GM12878 (cell line): ENCODE results near the gene ISY1. TPM values are rescaled to one million over a fixed set of nuclear protein-coding genes. Genes with fewer than 3 reads are reported as not detected.

Source experiments
- ATAC-seq: fragments of 200-7000 bp; cut with Tn5 transposase; 3 replicates; pipeline ENCODE4 v1.9.1; 2020; ENCODE audit warnings: mild to moderate bottlenecking, moderate library complexity
- BruUV-seq: library from RNA; stranded (reverse); fragments of 400-500 nt; replicated peaks from 2 replicates; lab custom pipeline; 2021; lab: Mats Ljungman, UMichigan
- CTCF ChIA-PET: fragments of 300-600 bp; sonication (Branson Sonifier 250); formaldehyde crosslinking; extraction: SDS; loops from one replicate; lab custom pipeline; 2021; ENCODE audit warnings: inconsistent platforms; lab: Yijun Ruan, JAX
- POLR2A ChIA-PET: fragments of 350-600 bp; formaldehyde crosslinking; extraction: SDS; loops from one replicate; lab custom pipeline; 2021; ENCODE audit warnings: inconsistent platforms; lab: Charles Lee
- RAD21 ChIA-PET: fragments of 300-600 bp; sonication (Branson Sonifier 250); formaldehyde crosslinking; loops from one replicate; lab custom pipeline; 2023; ENCODE audit warnings: antibody characterized with exemption; ENCODE audit not compliant: unreplicated experiment; lab: Charles Lee
- SMC1A ChIA-PET: fragments of 300-600 bp; sonication (Branson Sonifier 250); formaldehyde crosslinking; loops from one replicate; lab custom pipeline; 2023; ENCODE audit not compliant: unreplicated experiment, uncharacterized antibody; lab: Charles Lee
- DNase-seq: peaks from one replicate; pipeline ENCODE4 v3.0.0-alpha.2; 2011; ENCODE audit warnings: low read depth, low spot score
- FAIRE-seq: peaks from 3 replicates; lab custom pipeline; 2011; peaks lifted over from hg19 to GRCh38; lab: Jason Lieb, UNC
- H2AFZ ChIP-seq: 2 replicates; pipeline ENCODE4 v1.6.0; 2011; ENCODE audit warnings: low read depth, low read length, control low read depth; ENCODE audit not compliant: control insufficient read depth
- H3K27ac ChIP-seq: 2 replicates; pipeline ENCODE4 v1.5.1; 2011; ENCODE audit warnings: control low read depth; ENCODE audit not compliant: control insufficient read depth, insufficient read depth
- H3K27me3 ChIP-seq, 2 experiments: replicated peaks in 1 of 2; 2 replicates each; pipeline versions ENCODE4 v1.6.0 to v1.6.1; 2011; ENCODE audit warnings: low read length in 1 of 2; ENCODE audit not compliant: control insufficient read depth in 2 of 2, insufficient read depth in 2 of 2
- H3K36me3 ChIP-seq, 2 experiments: 2 replicates each; pipeline ENCODE4 v1.5.1; 2011; ENCODE audit warnings: low read length in 1 of 2; ENCODE audit not compliant: control insufficient read depth in 2 of 2, insufficient read depth in 2 of 2
- H3K4me1 ChIP-seq: 2 replicates; pipeline ENCODE4 v1.6.1; 2011; ENCODE audit warnings: mild to moderate bottlenecking, low read length, moderate library complexity, mixed read lengths; ENCODE audit not compliant: control insufficient read depth, insufficient read depth
- H3K4me2 ChIP-seq: 2 replicates; pipeline ENCODE4 v1.6.0; 2011; ENCODE audit warnings: control low read depth; ENCODE audit not compliant: control insufficient read depth, insufficient read depth
- H3K4me3 ChIP-seq: fragments of 200-600 bp; sonication (generic); 2 replicates; pipeline ENCODE4 v1.5.1; 2016
- H3K79me2 ChIP-seq: 2 replicates; pipeline ENCODE4 v1.6.0; 2011; ENCODE audit warnings: low read length; ENCODE audit not compliant: control insufficient read depth, insufficient read depth
- H3K9ac ChIP-seq: 2 replicates; pipeline ENCODE4 v1.8.0; 2011; ENCODE audit warnings: low read length, control low read depth, mixed read lengths; ENCODE audit not compliant: control insufficient read depth, insufficient read depth
- H3K9me3 ChIP-seq: replicated peaks from 3 replicates; pipeline ENCODE4 v1.5.1; 2011; ENCODE audit warnings: mild to moderate bottlenecking, low read length; ENCODE audit not compliant: control insufficient read depth, insufficient read depth
- H4K20me1 ChIP-seq: 2 replicates; pipeline ENCODE4 v1.6.0; 2011; ENCODE audit not compliant: control insufficient read depth, insufficient read depth
- ATF2 ChIP-seq: IDR thresholded peaks from 2 replicates; pipeline ENCODE4 v1.6.1; 2012; ENCODE audit warnings: low read length, inconsistent platforms
- EGR1 ChIP-seq, 2 experiments: IDR thresholded peaks; 1 replicate in 1 of 2; 2 replicates in 1 of 2; pipeline ENCODE4 v1.6.1; 2011 to 2012; ENCODE audit warnings: low read depth in 2 of 2, low read length in 2 of 2, borderline replicate concordance in 1 of 2, mild to moderate bottlenecking in 1 of 2, moderate library complexity in 1 of 2
- EP300 ChIP-seq, 2 experiments: fragments of 150-350 bp in 1 of 2; IDR thresholded peaks; 2 replicates each; pipeline ENCODE4 v1.6.1; 2011 to 2012; ENCODE audit warnings: low read depth in 2 of 2, low read length in 2 of 2, borderline replicate concordance in 1 of 2, improper control_type of control experiment in 1 of 2, inconsistent platforms in 1 of 2; ENCODE audit not compliant: control insufficient read depth in 1 of 2
- ESRRA ChIP-seq: IDR thresholded peaks from 2 replicates; pipeline ENCODE4 v1.6.1; 2012; ENCODE audit warnings: mild to moderate bottlenecking, low read length, improper control_type of control experiment
- JUNB ChIP-seq: IDR thresholded peaks from 2 replicates; pipeline ENCODE4 v1.6.1; 2016; ENCODE audit warnings: antibody characterized with exemption, mild to moderate bottlenecking
- MAX ChIP-seq: IDR thresholded peaks from 2 replicates; pipeline ENCODE4 v1.6.1; 2012; ENCODE audit warnings: low read depth, low read length, improper control_type of control experiment
- NFIC ChIP-seq: IDR thresholded peaks from 2 replicates; pipeline ENCODE4 v1.6.1; 2012; ENCODE audit warnings: low read depth, mild to moderate bottlenecking, inconsistent platforms, low read length, moderate library complexity
- SMARCA5 ChIP-seq: fragments of 450-650 bp; IDR thresholded peaks from 2 replicates; pipeline ENCODE4 v1.6.1; 2017; ENCODE audit warnings: mild to moderate bottlenecking
- STAT3 ChIP-seq: IDR thresholded peaks from 2 replicates; pipeline ENCODE4 v1.6.1; 2011; ENCODE audit warnings: low read depth, low read length, improper control_type of control experiment
- SUZ12 ChIP-seq: fragments of 200-600 bp; sonication (generic); IDR thresholded peaks from one replicate; pipeline ENCODE4 v1.6.1; 2018; ENCODE audit warnings: antibody characterized with exemption, mild to moderate bottlenecking; ENCODE audit not compliant: unreplicated experiment
- ZBTB40 ChIP-seq: fragments of 450-650 bp; IDR thresholded peaks from 2 replicates; pipeline ENCODE4 v1.6.1; 2016; ENCODE audit warnings: mild to moderate bottlenecking, moderate library complexity, borderline replicate concordance
- ZNF622 ChIP-seq: fragments of 450-650 bp; IDR thresholded peaks from 2 replicates; pipeline ENCODE4 v1.6.1; 2017; ENCODE audit warnings: mild to moderate bottlenecking, inconsistent platforms
- ZNF687 ChIP-seq: fragments of 450-650 bp; IDR thresholded peaks from 2 replicates; pipeline ENCODE4 v1.6.1; 2017; ENCODE audit warnings: mild to moderate bottlenecking, moderate library complexity
- WGBS: methylation state at CpG from one replicate; pipeline ENCODE4 v1.1.6; 2016; ENCODE audit warnings: low lambda C conversion rate; ENCODE audit not compliant: insufficient replicate concordance, insufficient coverage; ENCODE audit errors: missing lambda C conversion rate; 5-methylcytosine and 5-hydroxymethylcytosine counted together
- in situ Hi-C: fragments of 300-500 bp; cut with MboI; formaldehyde crosslinking; loops from 9 replicates; pipeline ENCODE4 v1.14.3; 2018; ENCODE audit warnings: mixed read lengths
- intact Hi-C: fragments of 100-400 bp; cut with micrococcal nuclease; formaldehyde crosslinking; loops from one replicate; pipeline ENCODE4 v1.14.2; 2022; ENCODE audit not compliant: unreplicated experiment
- polyA plus RNA-seq, 11 experiments: library from polyadenylated mRNA; depleted of rRNA in 4 of 11; unstranded in 6 of 11; stranded (reverse) in 5 of 11; fragments of >200 nt; fragmentation: Nextera tagmentation in 4 of 11; fragmentation: Illumina TruSeq in 1 of 11; extraction: Ambion mirVana in 4 of 11; extraction: Trizol in 1 of 11; gene quantifications; 1 replicate in 1 of 11; 2 replicates in 10 of 11; pipeline versions ENCODE4 v1.2.1 to v1.2.3, GENCODE V29; 2011 to 2016; ENCODE audit warnings: inconsistent platforms in 2 of 11, missing spikeins in 2 of 11, low read depth in 1 of 11
- total RNA-seq, 4 experiments: library from RNA; depleted of rRNA in 3 of 4; stranded (reverse); fragments of >200 nt in 3 of 4; fragmentation: Illumina TruSeq in 1 of 4; extraction: Trizol in 1 of 4; gene quantifications; 2 replicates each; pipeline versions ENCODE4 v1.2.1 to v1.2.3, GENCODE V29; 2013 to 2021

The ISY1 gene
- total and polyA plus RNA-seq, 10 of the 15 experiments (the other 5 are each of a cell fraction or from before 2014, with no cell fraction given), result 28.3 to 72.2 (median 44.7) TPM

- ChIA-PET POLR2A (no interaction called here), CTCF (no interaction called here), RAD21 (no interaction called here), SMC1A (no interaction called here)
- Histone ChIP-seq H3K4me1 (no peaks in the 10 kb centered on the region), H4K20me1 (no peaks in the 10 kb centered on the region), H3K4me3 (no peak overlapping the region), H3K9ac (no peak overlapping the region), H3K36me3 (no peaks in the 10 kb centered on the region; a peak in 1 of 4 replicates), H2AFZ (no peak overlapping the region), H3K27ac (no peak overlapping the region), H3K79me2 (no peaks in the 10 kb centered on the region), H3K4me2 (no peak overlapping the region), H3K9me3 (no peaks in the 10 kb centered on the region), H3K27me3 (no peaks in the 10 kb centered on the region)
- in situ Hi-C loops, result no loop called here
- no peak for DNase-seq
- ATAC-seq, result no peak
- BruUV-seq, result no TSS peak
- 63% methylated on average over 8 of the region's 8 CpGs for WGBS
- FAIRE-seq, result no peak
- intact Hi-C loops, result no loop called here
- TF ChIP-seq JUNB (no peak), ATF2 (no peak), ZNF687 (no peak), EGR1 (IDR thresholded peaks at IDR 0.05; ENCODE audit: borderline replicate concordance in 1 of 2, low read depth in 2 of 2, low read length in 2 of 2) (no peak), SUZ12 (no peak), SMARCA5 (no peak), NFIC (no peak), STAT3 (no peak), ESRRA (no peak), ZBTB40 (no peak), EP300 (IDR thresholded peaks at IDR 0.05; ENCODE audit: borderline replicate concordance in 1 of 2, control insufficient read depth in 1 of 2, low read depth in 2 of 2, low read length in 2 of 2) (no peak), MAX (no peak), ZNF622 (no peak)
Measured at GRCh38 chr3:129087138-129087702, 73.6 kb downstream of the ISY1 start.
